ENCODE data around the gene SELENOO. TPM values are rescaled to one million over a fixed set of nuclear protein-coding genes. Genes with fewer than 3 reads are reported as not detected.

SELENOO gene
- total RNA-seq, 1 experiment from 2014 or later = 19.0 TPM

DNA sequence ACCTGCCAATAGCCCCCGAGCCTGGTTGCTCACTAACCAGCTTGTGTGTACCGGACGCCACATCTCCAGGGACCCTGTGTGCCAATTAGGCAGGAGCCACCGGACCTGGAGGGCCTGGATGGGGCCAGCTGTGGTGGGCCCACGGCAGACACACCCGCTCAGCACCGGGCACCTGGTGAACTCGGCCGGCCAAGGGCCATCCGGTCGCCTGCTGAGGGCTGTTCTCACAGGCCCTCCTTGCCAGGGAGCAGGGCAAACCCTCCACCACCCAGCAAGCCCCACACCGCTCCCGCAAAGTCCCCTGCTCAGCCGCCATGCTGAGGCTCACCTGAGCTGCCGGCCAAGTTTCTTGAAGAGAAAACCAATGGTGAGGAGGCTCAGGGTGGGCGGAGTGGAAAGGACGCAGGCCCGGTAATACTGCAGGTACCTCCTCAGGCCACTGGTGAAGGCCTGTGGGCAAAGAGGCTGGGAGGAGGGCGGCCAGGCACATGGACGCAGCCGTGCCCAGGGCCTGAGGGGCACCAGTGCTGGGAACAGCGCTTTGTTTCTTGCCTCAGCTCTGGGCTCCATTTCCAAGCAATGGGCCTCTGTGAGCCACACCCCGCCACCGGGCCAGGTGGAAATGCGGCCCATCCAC lies 26.9 kb downstream of the SELENOO start:
- Histone ChIP-seq H4K20me1 (ENCODE audit: control insufficient read depth, insufficient read depth, insufficient read length) (no peaks in the 10 kb centered on the region), H3K27me3 (ENCODE audit: insufficient read depth, low read length) (no peaks in the 10 kb centered on the region), H3K23me2 (ENCODE audit: insufficient read length, low read depth, low read length, poor library complexity, severe bottlenecking) (no peaks in the 10 kb centered on the region), H4K8ac (replicated peaks; ENCODE audit: insufficient read length, low read depth, low read length) (no peak overlapping the region), H2BK120ac (ENCODE audit: low read depth, low read length, poor library complexity, severe bottlenecking) (no peak overlapping the region), H3T11ph (ENCODE audit: low read length) (no peak overlapping the region), H3K18ac (ENCODE audit: insufficient read length, low read depth, low read length) (no peak overlapping the region), H3K4ac (ENCODE audit: low read depth, low read length) (no peak overlapping the region), H2BK5ac (ENCODE audit: insufficient read length, low read length) (no peak overlapping the region), H3K79me2 (ENCODE audit: insufficient read depth, low read length) (no peaks in the 10 kb centered on the region), H3K14ac (ENCODE audit: insufficient read depth, low read length) (no peak overlapping the region), H2AFZ (ENCODE audit: low read length) (no peak overlapping the region), H4K91ac (ENCODE audit: insufficient read length, low read depth, low read length) (no peak overlapping the region), H3K4me1 (ENCODE audit: insufficient read depth, low read length) (no peaks in the 10 kb centered on the region), H3K79me1 (ENCODE audit: insufficient read depth, low read depth, low read length, poor library complexity, severe bottlenecking) (no peaks in the 10 kb centered on the region), H3K56ac (ENCODE audit: insufficient read length, low read depth, low read length) (no peak overlapping the region), H3K27ac (ENCODE audit: insufficient read length, low read depth, low read length) (no peak overlapping the region), H2BK20ac (ENCODE audit: low read depth, low read length, poor library complexity, severe bottlenecking) (no peak overlapping the region), H2BK12ac (ENCODE audit: insufficient read length, low read depth, low read length) (no peak overlapping the region), H3K9me3 (ENCODE audit: control insufficient read depth, low read depth, low read length) (no peaks in the 10 kb centered on the region), H2BK15ac (ENCODE audit: low read depth, low read length) (no peak overlapping the region), H3K23ac (ENCODE audit: insufficient read length, low read depth, low read length) (no peak overlapping the region), H2AK5ac (ENCODE audit: insufficient read length, low read length) (no peak overlapping the region), H3K9ac (ENCODE audit: extremely low read depth, insufficient read length, low read length) (no peak overlapping the region), H4K5ac (ENCODE audit: insufficient read length, low read depth, low read length) (no peak overlapping the region), H3K4me2 (ENCODE audit: insufficient read depth, insufficient read length, low read length) (no peak overlapping the region)
- Mint-ChIP-seq H3K27ac (peak overlapping the region in 2 of 3 experiments; percentile 33 to 77; a peak in 3 of 7 replicates), H3K4me1 (no peaks in the 10 kb centered on the region), H3K27me3 (ENCODE audit: low read depth) (no peaks in the 10 kb centered on the region), H3K36me3 (ENCODE audit: insufficient read depth in 1 of 3, low read depth in 3 of 3) (peaks cover 14 to 31% (median 25%) of the 10 kb centered on the region in 3 experiments), H3K4me3 (no peak overlapping the region), H3K9me3 (peaks cover 0 to 2% of the 10 kb centered on the region in 2 experiments; a peak in 1 of 5 replicates)
- no CpG with 5 or more reads among the region's 25 CpGs for WGBS (ENCODE audit: extremely low coverage, insufficient read length, low lambda C conversion rate)
- TF ChIP-seq, protein P1, sequence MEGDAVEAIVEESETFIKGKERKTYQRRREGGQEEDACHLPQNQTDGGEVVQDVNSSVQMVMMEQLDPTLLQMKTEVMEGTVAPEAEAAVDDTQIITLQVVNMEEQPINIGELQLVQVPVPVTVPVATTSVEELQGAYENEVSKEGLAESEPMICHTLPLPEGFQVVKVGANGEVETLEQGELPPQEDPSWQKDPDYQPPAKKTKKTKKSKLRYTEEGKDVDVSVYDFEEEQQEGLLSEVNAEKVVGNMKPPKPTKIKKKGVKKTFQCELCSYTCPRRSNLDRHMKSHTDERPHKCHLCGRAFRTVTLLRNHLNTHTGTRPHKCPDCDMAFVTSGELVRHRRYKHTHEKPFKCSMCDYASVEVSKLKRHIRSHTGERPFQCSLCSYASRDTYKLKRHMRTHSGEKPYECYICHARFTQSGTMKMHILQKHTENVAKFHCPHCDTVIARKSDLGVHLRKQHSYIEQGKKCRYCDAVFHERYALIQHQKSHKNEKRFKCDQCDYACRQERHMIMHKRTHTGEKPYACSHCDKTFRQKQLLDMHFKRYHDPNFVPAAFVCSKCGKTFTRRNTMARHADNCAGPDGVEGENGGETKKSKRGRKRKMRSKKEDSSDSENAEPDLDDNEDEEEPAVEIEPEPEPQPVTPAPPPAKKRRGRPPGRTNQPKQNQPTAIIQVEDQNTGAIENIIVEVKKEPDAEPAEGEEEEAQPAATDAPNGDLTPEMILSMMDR (conservative IDR thresholded peaks at IDR 0.05) = no peak
- DNase-seq = no peak

All from H9 (cell line).